ENCODE results near the gene DDB1.

DNA sequence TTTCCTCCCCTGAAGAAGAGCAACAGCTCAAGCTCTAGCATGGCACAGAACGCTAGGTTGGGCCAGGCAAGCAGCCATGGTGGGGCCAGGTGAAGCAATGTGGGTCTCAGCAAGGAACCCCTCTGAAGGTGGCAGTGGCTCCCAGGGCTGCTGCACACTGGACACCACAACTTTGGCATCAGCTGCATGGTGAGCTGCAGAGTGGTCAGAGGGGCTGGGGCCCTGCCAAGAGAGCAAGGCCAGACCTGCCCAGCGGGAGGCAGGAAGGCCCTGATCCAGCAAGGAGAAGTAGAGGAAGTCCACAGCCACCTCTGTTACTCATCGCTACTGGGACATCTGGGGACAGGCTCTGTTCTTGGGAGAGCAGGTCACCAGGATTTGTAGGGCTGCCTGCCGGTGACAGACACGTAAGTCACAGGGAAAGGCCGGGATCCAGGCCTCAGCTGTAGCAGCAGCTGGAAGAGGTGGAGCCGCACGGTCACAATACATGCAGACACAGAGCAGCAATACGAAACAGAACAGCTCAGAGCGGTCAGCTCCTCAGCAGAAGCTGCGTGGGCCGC, 16.4 kb upstream of the DDB1 start:
- TF ChIP-seq, protein P1, sequence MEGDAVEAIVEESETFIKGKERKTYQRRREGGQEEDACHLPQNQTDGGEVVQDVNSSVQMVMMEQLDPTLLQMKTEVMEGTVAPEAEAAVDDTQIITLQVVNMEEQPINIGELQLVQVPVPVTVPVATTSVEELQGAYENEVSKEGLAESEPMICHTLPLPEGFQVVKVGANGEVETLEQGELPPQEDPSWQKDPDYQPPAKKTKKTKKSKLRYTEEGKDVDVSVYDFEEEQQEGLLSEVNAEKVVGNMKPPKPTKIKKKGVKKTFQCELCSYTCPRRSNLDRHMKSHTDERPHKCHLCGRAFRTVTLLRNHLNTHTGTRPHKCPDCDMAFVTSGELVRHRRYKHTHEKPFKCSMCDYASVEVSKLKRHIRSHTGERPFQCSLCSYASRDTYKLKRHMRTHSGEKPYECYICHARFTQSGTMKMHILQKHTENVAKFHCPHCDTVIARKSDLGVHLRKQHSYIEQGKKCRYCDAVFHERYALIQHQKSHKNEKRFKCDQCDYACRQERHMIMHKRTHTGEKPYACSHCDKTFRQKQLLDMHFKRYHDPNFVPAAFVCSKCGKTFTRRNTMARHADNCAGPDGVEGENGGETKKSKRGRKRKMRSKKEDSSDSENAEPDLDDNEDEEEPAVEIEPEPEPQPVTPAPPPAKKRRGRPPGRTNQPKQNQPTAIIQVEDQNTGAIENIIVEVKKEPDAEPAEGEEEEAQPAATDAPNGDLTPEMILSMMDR (conservative IDR thresholded peaks at IDR 0.05 in 1 of 2, IDR thresholded peaks at IDR 0.05 in 1 of 2; ENCODE audit: extremely low read depth in 1 of 2, insufficient read depth in 1 of 2, low read depth in 1 of 2, low read length in 2 of 2): no peak
- TF ChIP-seq EZH2 (IDR thresholded peaks at IDR 0.05; ENCODE audit: borderline replicate concordance, low read length): no peak
